OCI-LY3 (cell line): ENCODE results near the gene GRID1.

ENCODE experiments used
- H2AFZ ChIP-seq: fragments of 200-600, 300-600 bp; shearing (Covaris generic); 2 replicates; pipeline ENCODE4 v1.6.0; 2014; ENCODE audit warnings: antibody characterized with exemption, low read depth, low read length
- H3K27ac ChIP-seq: fragments of 200-600, 300-600 bp; sonication (generic); 2 replicates; pipeline ENCODE4 v1.5.1; 2014; ENCODE audit warnings: mild to moderate bottlenecking, low read length, moderate library complexity, mixed read lengths
- H3K27me3 ChIP-seq: fragments of 200-600, 300-600 bp; sonication (generic); 2 replicates; pipeline ENCODE4 v1.6.1; 2014; ENCODE audit warnings: low read depth, low read length, mixed read lengths
- H3K36me3 ChIP-seq: fragments of 200-600, 300-600 bp; sonication (generic); replicated peaks from 2 replicates; pipeline ENCODE3; 2014; ENCODE audit warnings: low read depth, low read length, mixed read lengths
- H3K4me1 ChIP-seq: fragments of 300-600, 200-600 bp; sonication (generic); 2 replicates; pipeline ENCODE4 v1.6.1; 2014; ENCODE audit warnings: low read length, mixed read lengths
- H3K4me2 ChIP-seq: fragments of 200-600, 300-600 bp; sonication (generic); 2 replicates; pipeline ENCODE4 v1.6.1; 2014; ENCODE audit warnings: low read length, mixed read lengths
- H3K4me3 ChIP-seq: fragments of 300-600, 200-600 bp; sonication (generic); 2 replicates; pipeline ENCODE4 v1.5.1; 2014; ENCODE audit warnings: antibody characterized with exemption, mild to moderate bottlenecking, low read length, moderate library complexity
- H3K79me2 ChIP-seq: fragments of 300-600, 200-600 bp; shearing (Covaris generic); 2 replicates; pipeline ENCODE4 v1.6.1; 2014; ENCODE audit warnings: mild to moderate bottlenecking, low read length, mixed read lengths
- H3K9ac ChIP-seq: fragments of 300-600, 200-600 bp; shearing (Covaris generic); 2 replicates; pipeline ENCODE4 v1.6.0; 2014; ENCODE audit warnings: mild to moderate bottlenecking, low read length, moderate library complexity
- H3K9me3 ChIP-seq: fragments of 200-600, 300-600 bp; shearing (Covaris generic); 2 replicates; pipeline ENCODE4 v1.6.1; 2014; ENCODE audit warnings: low read length, mixed read lengths; ENCODE audit not compliant: insufficient read depth
- H4K20me1 ChIP-seq: fragments of 200-600, 300-600 bp; sonication (generic); 2 replicates; pipeline ENCODE4 v1.6.1; 2016; ENCODE audit warnings: low read length, mixed read lengths; ENCODE audit not compliant: insufficient read depth
- CTCF ChIP-seq: fragments of 200-600, 300-600 bp; sonication (generic); IDR thresholded peaks from 2 replicates; pipeline ENCODE4 v1.5.1; 2014; ENCODE audit warnings: antibody characterized with exemption, low read length, low read depth
- EZH2phosphoT487 ChIP-seq: fragments of 200-600 bp; shearing (Covaris generic); IDR thresholded peaks from 2 replicates; pipeline ENCODE4 v1.6.1; 2018; ENCODE audit warnings: antibody characterized with exemption, mixed run types, low read depth

Gene GRID1

GRCh38 chr10:86250399-86250798 lies 116.2 kb downstream of the GRID1 start:
- H3K27ac ChIP-seq = no peak overlapping the region
- H3K27me3 ChIP-seq = no peaks in the 10 kb centered on the region
- H3K4me3 ChIP-seq = no peak overlapping the region
- no peak overlapping the region for H3K4me2 ChIP-seq
- H3K36me3 ChIP-seq = no peaks in the 10 kb centered on the region
- no peaks in the 10 kb centered on the region for H3K4me1 ChIP-seq
- no peak overlapping the region for H3K9ac ChIP-seq
- TF ChIP-seq EZH2phosphoT487 (no peak), CTCF (no peak)
- no peak overlapping the region for H2AFZ ChIP-seq
- no peaks in the 10 kb centered on the region for H4K20me1 ChIP-seq
- no peaks in the 10 kb centered on the region for H3K79me2 ChIP-seq
- no peaks in the 10 kb centered on the region for H3K9me3 ChIP-seq

GRCh38 chr10:86249794-86250193 lies 116.8 kb downstream of the GRID1 start:
- H4K20me1 ChIP-seq = no peaks in the 10 kb centered on the region

GRCh38 chr10:86248062-86248461 lies 118.5 kb downstream of the GRID1 start:
- Histone ChIP-seq H3K4me2 (no peak overlapping the region), H3K36me3 (no peaks in the 10 kb centered on the region), H3K27me3 (no peaks in the 10 kb centered on the region), H2AFZ (no peak overlapping the region), H3K79me2 (no peaks in the 10 kb centered on the region), H3K9ac (no peak overlapping the region), H3K27ac (no peak overlapping the region), H3K4me3 (no peak overlapping the region), H3K4me1 (no peaks in the 10 kb centered on the region), H3K9me3 (no peaks in the 10 kb centered on the region), H4K20me1 (no peaks in the 10 kb centered on the region)
- TF ChIP-seq CTCF = no peak
- no peak for TF ChIP-seq EZH2phosphoT487

More at GRCh38 chr10:86249794-86250193, 116.8 kb downstream of the GRID1 start:
- Histone ChIP-seq H3K4me2 (no peak overlapping the region), H3K79me2 (no peaks in the 10 kb centered on the region), H3K4me1 (no peaks in the 10 kb centered on the region), H3K9ac (no peak overlapping the region), H3K27me3 (no peaks in the 10 kb centered on the region), H3K9me3 (no peaks in the 10 kb centered on the region), H3K27ac (no peak overlapping the region), H2AFZ (no peak overlapping the region), H3K4me3 (no peak overlapping the region), H3K36me3 (no peaks in the 10 kb centered on the region)
- no peak for TF ChIP-seq EZH2phosphoT487
- TF ChIP-seq CTCF = no peak

GRCh38 chr10:86247588-86247987 lies 119.0 kb downstream of the GRID1 start:
- H3K9me3 ChIP-seq = no peaks in the 10 kb centered on the region
- H3K9ac ChIP-seq = no peak overlapping the region
- no peaks in the 10 kb centered on the region for H3K79me2 ChIP-seq
- H3K4me3 ChIP-seq = no peak overlapping the region
- H2AFZ ChIP-seq = no peak overlapping the region
- H3K27ac ChIP-seq = no peak overlapping the region
- no peak overlapping the region for H3K4me2 ChIP-seq
- H3K27me3 ChIP-seq = no peaks in the 10 kb centered on the region
- H3K36me3 ChIP-seq = no peaks in the 10 kb centered on the region
- H4K20me1 ChIP-seq = no peaks in the 10 kb centered on the region
- TF ChIP-seq CTCF = no peak
- TF ChIP-seq EZH2phosphoT487 = no peak
- no peaks in the 10 kb centered on the region for H3K4me1 ChIP-seq
